ENCODE data around the gene ADRA2C.

Gene ADRA2C

GRCh38 chr4:3733195-3733594 is 33.0 kb upstream of the ADRA2C start:
- DNase-seq (ENCODE audit: low read depth), result no peak

- DNase-seq (ENCODE audit: low read depth), result no peak
These were observed 31.0 kb upstream of the ADRA2C start for GRCh38 chr4:3735196-3735595.

GRCh38 chr4:3736290-3736689 is 29.9 kb upstream of the ADRA2C start:
- DNase-seq (ENCODE audit: low read depth), result no peak

- DNase-seq (ENCODE audit: low read depth), result no peak
These were observed 29.4 kb upstream of the ADRA2C start for GRCh38 chr4:3736806-3737205.

GRCh38 chr4:3739577-3739976 is 26.6 kb upstream of the ADRA2C start:
- no peak for DNase-seq (ENCODE audit: low read depth)

- DNase-seq (ENCODE audit: low read depth), result no peak
These were observed 25.9 kb upstream of the ADRA2C start for GRCh38 chr4:3740256-3740655.

GRCh38 chr4:3741217-3742011 is 24.8 kb upstream of the ADRA2C start:
- no peak for DNase-seq (ENCODE audit: low read depth)

GRCh38 chr4:3742610-3743009 is 23.6 kb upstream of the ADRA2C start:
- no peak for DNase-seq (ENCODE audit: low read depth)

GRCh38 chr4:3744232-3744631 is 22.0 kb upstream of the ADRA2C start:
- no peak for DNase-seq (ENCODE audit: low read depth)

- DNase-seq (ENCODE audit: low read depth), result no peak
These were observed 21.3 kb upstream of the ADRA2C start for GRCh38 chr4:3744901-3745300.

- DNase-seq (ENCODE audit: low read depth), result no peak
These were observed 20.1 kb upstream of the ADRA2C start for GRCh38 chr4:3745886-3746656.

- DNase-seq (ENCODE audit: low read depth), result no peak
These were observed 19.2 kb upstream of the ADRA2C start for GRCh38 chr4:3746701-3747580.

GRCh38 chr4:3747581-3747904 is 18.6 kb upstream of the ADRA2C start:
- DNase-seq (ENCODE audit: low read depth), result no peak

GRCh38 chr4:3748136-3748898 is 17.9 kb upstream of the ADRA2C start:
- DNase-seq (ENCODE audit: low read depth), result no peak

- no peak for DNase-seq (ENCODE audit: low read depth)
These were observed 17.1 kb upstream of the ADRA2C start for GRCh38 chr4:3749081-3749480.

GRCh38 chr4:3750334-3750733 is 15.9 kb upstream of the ADRA2C start:
- no peak for DNase-seq (ENCODE audit: low read depth)

GRCh38 chr4:3752022-3752421 is 14.2 kb upstream of the ADRA2C start:
- no peak for DNase-seq (ENCODE audit: low read depth)

GRCh38 chr4:3753726-3754412 is 12.3 kb upstream of the ADRA2C start:
- DNase-seq (ENCODE audit: low read depth), result no peak

GRCh38 chr4:3756343-3757059 is 9.7 kb upstream of the ADRA2C start:
- no peak for DNase-seq (ENCODE audit: low read depth)

- DNase-seq (ENCODE audit: low read depth), result no peak
These were observed 6.9 kb upstream of the ADRA2C start for GRCh38 chr4:3759236-3759635.

GRCh38 chr4:3760346-3760745 is 5.8 kb upstream of the ADRA2C start:
- DNase-seq (ENCODE audit: low read depth), result no peak
